ENCODE measurements around the gene OR2L3.

DNA sequence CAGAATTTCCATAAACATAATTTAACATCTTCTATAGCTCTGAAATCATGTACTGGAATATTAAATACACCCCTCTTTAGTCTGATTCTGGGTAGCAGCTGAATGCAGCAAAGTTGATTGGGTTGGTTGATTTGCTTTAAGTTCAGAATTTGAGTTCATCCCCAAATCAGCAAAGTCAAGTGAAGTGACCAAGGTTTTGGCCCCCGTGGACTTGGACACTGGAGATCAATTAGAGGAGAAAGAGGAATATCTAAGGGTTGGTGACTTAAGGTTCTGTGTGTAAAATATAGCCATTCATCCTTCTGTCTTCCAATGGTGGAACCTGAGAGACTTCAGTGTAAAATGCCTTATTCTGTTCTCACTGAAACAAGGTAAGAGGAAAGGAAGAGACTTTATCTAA lies 48.2 kb downstream of the OR2L3 start, which contains the start of gene OR2L13:
- TF ChIP-seq, protein P1, sequence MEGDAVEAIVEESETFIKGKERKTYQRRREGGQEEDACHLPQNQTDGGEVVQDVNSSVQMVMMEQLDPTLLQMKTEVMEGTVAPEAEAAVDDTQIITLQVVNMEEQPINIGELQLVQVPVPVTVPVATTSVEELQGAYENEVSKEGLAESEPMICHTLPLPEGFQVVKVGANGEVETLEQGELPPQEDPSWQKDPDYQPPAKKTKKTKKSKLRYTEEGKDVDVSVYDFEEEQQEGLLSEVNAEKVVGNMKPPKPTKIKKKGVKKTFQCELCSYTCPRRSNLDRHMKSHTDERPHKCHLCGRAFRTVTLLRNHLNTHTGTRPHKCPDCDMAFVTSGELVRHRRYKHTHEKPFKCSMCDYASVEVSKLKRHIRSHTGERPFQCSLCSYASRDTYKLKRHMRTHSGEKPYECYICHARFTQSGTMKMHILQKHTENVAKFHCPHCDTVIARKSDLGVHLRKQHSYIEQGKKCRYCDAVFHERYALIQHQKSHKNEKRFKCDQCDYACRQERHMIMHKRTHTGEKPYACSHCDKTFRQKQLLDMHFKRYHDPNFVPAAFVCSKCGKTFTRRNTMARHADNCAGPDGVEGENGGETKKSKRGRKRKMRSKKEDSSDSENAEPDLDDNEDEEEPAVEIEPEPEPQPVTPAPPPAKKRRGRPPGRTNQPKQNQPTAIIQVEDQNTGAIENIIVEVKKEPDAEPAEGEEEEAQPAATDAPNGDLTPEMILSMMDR (IDR thresholded peaks at IDR 0.05): no peak
- no peak for TF ChIP-seq POLR2A (IDR thresholded peaks at IDR 0.05)
